H1 (cell line): ENCODE data around the gene CCDC141. TPM values are rescaled to one million over a fixed set of nuclear protein-coding genes. Genes with fewer than 3 reads are reported as not detected.

Experiments used
- CHD1 ChIP-seq: IDR thresholded peaks from 2 replicates; pipeline ENCODE4 v1.6.1; 2012; ENCODE audit warnings: low read depth, low read length, improper control_type of control experiment
- CREB1 ChIP-seq: IDR thresholded peaks from 2 replicates; pipeline ENCODE4 v1.6.1; 2012; ENCODE audit warnings: inconsistent platforms
- PHF8 ChIP-seq: fragments of 200-600 bp; sonication (generic); conservative IDR thresholded peaks from 2 replicates; pipeline ENCODE4 v1.7.1; 2012; ENCODE audit warnings: low read depth, mild to moderate bottlenecking, inconsistent platforms, low read length, moderate library complexity
- RAD21 ChIP-seq, 2 experiments: IDR thresholded peaks in 1 of 2; conservative IDR thresholded peaks in 1 of 2; 2 replicates each; pipeline ENCODE4 v1.6.1; 2011; ENCODE audit warnings: low read depth in 2 of 2, low read length in 2 of 2, improper control_type of control experiment in 1 of 2, inconsistent platforms in 1 of 2, mild to moderate bottlenecking in 1 of 2, moderate library complexity in 1 of 2
- TCF12 ChIP-seq: IDR thresholded peaks from 2 replicates; pipeline ENCODE4 v1.6.1; 2011; ENCODE audit warnings: low read depth, mild to moderate bottlenecking, low read length
- polyA plus RNA-seq, 7 experiments: library from polyadenylated mRNA; depleted of rRNA in 3 of 7; stranded (reverse) in 5 of 7; unstranded in 2 of 7; fragments of >200 nt in 5 of 7; fragments of 200-250 nt in 2 of 7; gene quantifications; 1 replicate in 5 of 7; 2 replicates in 1 of 7; 4 replicates in 1 of 7; pipeline versions ENCODE4 v1.2.1 to v1.2.3, GENCODE V29; 2011 to 2013; ENCODE audit warnings: missing spikeins in 2 of 7, mixed read lengths in 2 of 7
- total RNA-seq: library from RNA; stranded (reverse); fragmentation: NEBNext Ultra II Directional; extraction: Animal tissue kit (Norgen Biotek cat#: 25700); gene quantifications from 2 replicates; pipeline ENCODE4 v1.2.1, GENCODE V29; 2021

CCDC141 gene
- total and polyA plus RNA-seq, 2 of the 8 experiments (the other 6 are each of a cell fraction or from before 2014, with no cell fraction given): 0.56 to 21.6 TPM

GRCh38 chr2:178891959-178892485 lies 157.9 kb downstream of the CCDC141 start (continued):
- TF ChIP-seq RAD21 (IDR thresholded peaks at IDR 0.05 in 1 of 2, conservative IDR thresholded peaks at IDR 0.05 in 1 of 2; ENCODE audit: low read depth in 2 of 2, low read length in 2 of 2) (no peak), CHD1 (no peak), PHF8 (no peak), CREB1 (no peak), TCF12 (no peak)
